Gastrocnemius medialis (tissue), 4 donors: ENCODE data around the gene MRPL49.

Experiments
- POLR2A ChIP-seq, 2 donors: fragments of 450-650 bp; IDR thresholded peaks; one replicate each; pipeline ENCODE4 v1.6.1; 2017; ENCODE audit warnings: antibody characterized with exemption in 2 of 2, mild to moderate bottlenecking in 2 of 2, moderate library complexity in 2 of 2
- TF ChIP-seq, protein P1 (sequence below), 5 experiments: fragments of 450-650 bp in 3 of 5; fragments of 200-600 bp in 2 of 5; sonication (generic) in 2 of 5; IDR thresholded peaks in 4 of 5; conservative IDR thresholded peaks in 1 of 5; 1 replicate in 4 of 5; 2 replicates in 1 of 5; pipeline ENCODE4 v1.5.1; 2016 to 2019; ENCODE audit warnings: antibody characterized with exemption in 5 of 5, mild to moderate bottlenecking in 3 of 5, moderate library complexity in 3 of 5

DNA sequence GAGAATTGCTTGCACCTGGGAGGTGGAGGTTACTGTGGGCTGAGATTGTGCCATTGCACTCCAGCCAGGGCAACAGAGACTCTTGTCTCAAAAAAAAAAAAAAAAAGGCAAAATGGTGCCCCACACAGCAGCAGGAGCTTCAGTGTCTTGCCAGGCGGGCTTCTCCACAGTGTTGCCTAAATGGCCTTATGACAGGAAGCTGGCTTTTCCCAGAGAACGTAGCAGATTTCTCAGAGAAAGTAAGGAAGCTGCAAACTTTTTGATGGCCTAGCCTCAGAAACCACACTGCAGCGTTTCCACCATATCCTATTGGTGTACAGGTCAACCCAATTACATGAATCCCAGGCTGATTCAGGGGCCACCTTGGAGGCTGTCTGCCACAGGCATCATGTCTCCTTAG, 35.2 kb downstream of the MRPL49 start:
- TF ChIP-seq, protein P1, sequence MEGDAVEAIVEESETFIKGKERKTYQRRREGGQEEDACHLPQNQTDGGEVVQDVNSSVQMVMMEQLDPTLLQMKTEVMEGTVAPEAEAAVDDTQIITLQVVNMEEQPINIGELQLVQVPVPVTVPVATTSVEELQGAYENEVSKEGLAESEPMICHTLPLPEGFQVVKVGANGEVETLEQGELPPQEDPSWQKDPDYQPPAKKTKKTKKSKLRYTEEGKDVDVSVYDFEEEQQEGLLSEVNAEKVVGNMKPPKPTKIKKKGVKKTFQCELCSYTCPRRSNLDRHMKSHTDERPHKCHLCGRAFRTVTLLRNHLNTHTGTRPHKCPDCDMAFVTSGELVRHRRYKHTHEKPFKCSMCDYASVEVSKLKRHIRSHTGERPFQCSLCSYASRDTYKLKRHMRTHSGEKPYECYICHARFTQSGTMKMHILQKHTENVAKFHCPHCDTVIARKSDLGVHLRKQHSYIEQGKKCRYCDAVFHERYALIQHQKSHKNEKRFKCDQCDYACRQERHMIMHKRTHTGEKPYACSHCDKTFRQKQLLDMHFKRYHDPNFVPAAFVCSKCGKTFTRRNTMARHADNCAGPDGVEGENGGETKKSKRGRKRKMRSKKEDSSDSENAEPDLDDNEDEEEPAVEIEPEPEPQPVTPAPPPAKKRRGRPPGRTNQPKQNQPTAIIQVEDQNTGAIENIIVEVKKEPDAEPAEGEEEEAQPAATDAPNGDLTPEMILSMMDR (IDR thresholded peaks at IDR 0.05 in 4 of 5, conservative IDR thresholded peaks at IDR 0.05 in 1 of 5) = no peak
- TF ChIP-seq POLR2A (IDR thresholded peaks at IDR 0.05) = no peak
